Measurements from ENCODE around the gene USP24.

DNA sequence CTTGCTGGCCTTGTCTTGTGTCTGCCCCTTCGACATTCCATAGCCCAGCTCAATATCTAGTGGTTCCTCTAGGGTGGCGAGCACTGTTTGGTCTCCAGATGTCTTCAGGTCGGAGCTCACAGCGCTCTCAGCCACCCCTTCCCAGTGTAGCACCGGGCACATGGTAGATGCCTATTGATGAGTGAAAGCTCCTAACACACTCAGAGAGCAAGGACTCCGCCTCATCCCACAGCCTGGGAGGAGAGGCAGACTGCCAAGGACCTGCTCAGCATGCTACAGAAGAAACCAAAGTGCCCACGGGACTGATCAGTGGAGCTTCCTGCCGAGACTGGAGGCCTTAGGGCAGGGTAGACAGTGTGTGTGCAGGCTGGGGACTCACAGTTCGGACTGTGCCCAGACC lies 164.9 kb downstream of the USP24 start:
- TF ChIP-seq POLR2A (IDR thresholded peaks at IDR 0.05; ENCODE audit: low read depth, low read length) (no peak), POLR2AphosphoS5 (IDR thresholded peaks at IDR 0.05; ENCODE audit: insufficient read depth, low read depth, low read length) (no peak), MYC (IDR thresholded peaks at IDR 0.05; ENCODE audit: low read depth, low read length) (no peak), EZH2 (IDR thresholded peaks at IDR 0.05; ENCODE audit: borderline replicate concordance, low read depth, low read length, severe bottlenecking) (no peak), FOS (IDR thresholded peaks at IDR 0.05; ENCODE audit: borderline replicate concordance, insufficient read depth, low read length) (no peak)
- TF ChIP-seq, protein P1, sequence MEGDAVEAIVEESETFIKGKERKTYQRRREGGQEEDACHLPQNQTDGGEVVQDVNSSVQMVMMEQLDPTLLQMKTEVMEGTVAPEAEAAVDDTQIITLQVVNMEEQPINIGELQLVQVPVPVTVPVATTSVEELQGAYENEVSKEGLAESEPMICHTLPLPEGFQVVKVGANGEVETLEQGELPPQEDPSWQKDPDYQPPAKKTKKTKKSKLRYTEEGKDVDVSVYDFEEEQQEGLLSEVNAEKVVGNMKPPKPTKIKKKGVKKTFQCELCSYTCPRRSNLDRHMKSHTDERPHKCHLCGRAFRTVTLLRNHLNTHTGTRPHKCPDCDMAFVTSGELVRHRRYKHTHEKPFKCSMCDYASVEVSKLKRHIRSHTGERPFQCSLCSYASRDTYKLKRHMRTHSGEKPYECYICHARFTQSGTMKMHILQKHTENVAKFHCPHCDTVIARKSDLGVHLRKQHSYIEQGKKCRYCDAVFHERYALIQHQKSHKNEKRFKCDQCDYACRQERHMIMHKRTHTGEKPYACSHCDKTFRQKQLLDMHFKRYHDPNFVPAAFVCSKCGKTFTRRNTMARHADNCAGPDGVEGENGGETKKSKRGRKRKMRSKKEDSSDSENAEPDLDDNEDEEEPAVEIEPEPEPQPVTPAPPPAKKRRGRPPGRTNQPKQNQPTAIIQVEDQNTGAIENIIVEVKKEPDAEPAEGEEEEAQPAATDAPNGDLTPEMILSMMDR (IDR thresholded peaks at IDR 0.05; ENCODE audit: extremely low read depth in 1 of 2, insufficient read depth in 1 of 2, low read depth in 1 of 2, low read length in 2 of 2), result no peak
- TF ChIP-seq, protein P2, sequence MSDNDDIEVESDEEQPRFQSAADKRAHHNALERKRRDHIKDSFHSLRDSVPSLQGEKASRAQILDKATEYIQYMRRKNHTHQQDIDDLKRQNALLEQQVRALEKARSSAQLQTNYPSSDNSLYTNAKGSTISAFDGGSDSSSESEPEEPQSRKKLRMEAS (IDR thresholded peaks at IDR 0.05; ENCODE audit: insufficient read depth, insufficient read length), result no peak

Data from endothelial cell of umbilical vein (primary cell).